PC-9 (cell line): ENCODE data around the gene SAPCD2.

ENCODE experiments used
- EZH2 ChIP-seq: fragments of 200-600 bp; sonication (generic); IDR thresholded peaks from 2 replicates; pipeline ENCODE4 v1.8.0; 2017; ENCODE audit warnings: antibody characterized with exemption, low read depth
- TF ChIP-seq, protein P1 (sequence below): fragments of 200-600 bp; sonication (generic); conservative IDR thresholded peaks from 2 replicates; pipeline ENCODE4 v1.6.1; 2017; ENCODE audit warnings: mixed run types, antibody characterized with exemption, mild to moderate bottlenecking, moderate library complexity

DNA sequence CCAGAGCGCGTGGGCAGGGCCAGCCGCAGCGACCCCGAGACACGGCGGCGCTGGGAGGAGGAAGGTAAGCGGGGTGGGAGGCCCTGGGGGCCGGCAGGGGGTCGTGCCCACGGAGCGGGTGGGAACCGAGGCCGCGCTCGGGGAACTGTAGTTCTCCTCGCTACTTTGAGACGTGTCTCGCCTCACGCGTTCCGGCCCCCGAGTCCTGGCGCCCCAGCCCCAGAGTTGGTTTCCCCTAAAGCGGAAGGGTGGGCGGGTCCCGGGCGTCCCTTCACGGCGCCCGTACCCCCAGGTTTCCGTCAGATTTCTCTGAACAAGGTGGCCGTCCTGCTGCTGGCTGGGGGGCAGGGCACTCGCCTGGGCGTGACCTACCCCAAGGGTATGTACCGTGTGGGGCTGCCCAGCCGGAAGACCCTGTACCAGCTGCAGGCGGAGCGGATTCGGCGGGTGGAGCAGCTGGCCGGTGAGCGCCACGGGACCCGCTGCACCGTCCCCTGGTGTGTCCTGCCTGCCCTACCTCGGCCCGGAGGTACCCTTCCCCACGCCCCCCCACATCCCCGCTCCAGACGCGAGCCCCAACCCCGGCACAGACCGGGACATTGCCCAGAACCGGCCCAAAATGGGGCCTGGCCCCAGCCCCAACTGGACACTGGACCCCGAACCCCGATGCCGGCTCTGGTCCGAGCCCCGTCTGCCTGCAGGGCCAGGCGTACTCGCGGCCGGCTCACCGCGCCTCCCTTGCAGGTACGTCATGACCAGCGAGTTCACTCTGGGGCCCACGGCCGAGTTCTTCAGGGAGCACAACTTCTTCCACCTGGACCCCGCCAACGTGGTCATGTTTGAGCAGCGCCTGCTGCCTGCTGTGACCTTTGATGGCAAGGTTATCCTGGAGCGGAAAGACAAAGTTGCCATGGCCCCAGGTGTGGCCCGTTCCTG, 7.7 kb upstream of the SAPCD2 start:
- TF ChIP-seq, protein P1, sequence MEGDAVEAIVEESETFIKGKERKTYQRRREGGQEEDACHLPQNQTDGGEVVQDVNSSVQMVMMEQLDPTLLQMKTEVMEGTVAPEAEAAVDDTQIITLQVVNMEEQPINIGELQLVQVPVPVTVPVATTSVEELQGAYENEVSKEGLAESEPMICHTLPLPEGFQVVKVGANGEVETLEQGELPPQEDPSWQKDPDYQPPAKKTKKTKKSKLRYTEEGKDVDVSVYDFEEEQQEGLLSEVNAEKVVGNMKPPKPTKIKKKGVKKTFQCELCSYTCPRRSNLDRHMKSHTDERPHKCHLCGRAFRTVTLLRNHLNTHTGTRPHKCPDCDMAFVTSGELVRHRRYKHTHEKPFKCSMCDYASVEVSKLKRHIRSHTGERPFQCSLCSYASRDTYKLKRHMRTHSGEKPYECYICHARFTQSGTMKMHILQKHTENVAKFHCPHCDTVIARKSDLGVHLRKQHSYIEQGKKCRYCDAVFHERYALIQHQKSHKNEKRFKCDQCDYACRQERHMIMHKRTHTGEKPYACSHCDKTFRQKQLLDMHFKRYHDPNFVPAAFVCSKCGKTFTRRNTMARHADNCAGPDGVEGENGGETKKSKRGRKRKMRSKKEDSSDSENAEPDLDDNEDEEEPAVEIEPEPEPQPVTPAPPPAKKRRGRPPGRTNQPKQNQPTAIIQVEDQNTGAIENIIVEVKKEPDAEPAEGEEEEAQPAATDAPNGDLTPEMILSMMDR = no peak
- TF ChIP-seq EZH2 = no peak
